ENCODE data around the gene TMSB4X. TPM values are rescaled to one million over a fixed set of nuclear protein-coding genes. Genes with fewer than 3 reads are reported as not detected.
"Not testable (repeated sequence)": the region's sequence is repeated elsewhere in the genome, so short reads cannot be mapped to it uniquely, and the experiment has no call there.

Gene TMSB4X
- 3,112 TPM for total RNA-seq

DNA sequence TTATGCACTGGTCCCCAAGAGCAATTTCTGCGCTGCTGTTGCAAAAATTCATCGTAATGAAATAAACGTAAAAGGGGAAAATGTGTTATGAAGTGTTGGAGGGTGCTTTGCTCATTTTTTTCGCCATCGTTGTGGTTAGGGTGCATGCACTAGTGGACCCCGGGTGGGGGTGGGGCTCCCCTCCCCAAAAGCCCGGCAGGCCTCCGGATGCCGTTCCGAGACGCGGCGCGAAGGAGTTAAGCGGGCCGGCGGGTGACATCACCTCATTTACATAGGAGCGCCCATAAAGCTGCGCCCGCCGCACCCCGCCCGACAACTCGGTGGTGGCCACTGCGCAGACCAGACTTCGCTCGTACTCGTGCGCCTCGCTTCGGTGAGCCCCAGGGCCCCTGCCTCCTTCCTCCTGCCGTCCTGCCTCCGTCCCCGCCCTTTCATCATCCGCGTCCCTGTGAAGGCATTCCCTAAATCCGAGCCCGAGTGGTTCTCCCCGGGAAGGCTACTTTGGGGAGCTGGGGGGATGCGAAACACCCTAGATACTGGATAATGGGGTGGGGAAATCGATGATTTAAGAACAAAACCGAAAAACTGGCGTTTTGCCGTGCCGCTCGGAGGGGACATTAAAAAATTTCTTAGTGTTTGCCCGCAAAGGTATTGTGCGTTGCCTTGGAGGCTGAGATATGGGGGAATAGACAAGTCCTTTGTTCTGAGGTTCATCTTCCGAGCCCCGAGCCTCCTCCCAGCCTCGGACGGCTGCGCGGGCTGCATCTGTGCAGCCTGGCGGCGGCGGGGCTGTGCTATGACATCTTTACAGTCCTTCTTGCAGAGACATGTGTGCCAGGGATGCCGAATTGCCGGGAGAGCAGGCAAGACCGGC is at the start of gene TMSB4X:
Gene TMSB4X (plus strand): TSS at position 315 of the 874 bp plus-strand sequence.
- DNase-seq (ENCODE audit: low spot score), result peak; percentile 92

DNA sequence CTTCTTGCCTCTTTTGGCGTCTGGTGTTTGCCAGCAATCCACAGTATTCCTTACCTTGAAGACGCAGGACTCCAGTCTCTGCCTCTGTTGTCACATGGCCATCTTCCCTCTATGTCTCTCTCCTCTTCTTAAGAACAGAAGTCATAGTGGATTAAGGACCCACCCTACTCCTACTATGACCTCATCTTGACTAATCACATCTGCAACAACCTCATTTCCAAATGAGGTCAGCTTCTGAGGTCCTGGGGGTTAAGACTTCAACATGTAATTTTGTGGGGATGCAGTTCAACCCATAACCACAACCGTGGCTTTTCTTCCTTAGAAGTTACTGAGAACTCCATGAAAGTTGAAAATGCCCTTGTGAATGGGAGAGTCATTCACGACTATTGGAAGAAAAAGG is 45.2 kb upstream of the TMSB4X start:
- DNase-seq (ENCODE audit: low spot score), result no peak

DNA sequence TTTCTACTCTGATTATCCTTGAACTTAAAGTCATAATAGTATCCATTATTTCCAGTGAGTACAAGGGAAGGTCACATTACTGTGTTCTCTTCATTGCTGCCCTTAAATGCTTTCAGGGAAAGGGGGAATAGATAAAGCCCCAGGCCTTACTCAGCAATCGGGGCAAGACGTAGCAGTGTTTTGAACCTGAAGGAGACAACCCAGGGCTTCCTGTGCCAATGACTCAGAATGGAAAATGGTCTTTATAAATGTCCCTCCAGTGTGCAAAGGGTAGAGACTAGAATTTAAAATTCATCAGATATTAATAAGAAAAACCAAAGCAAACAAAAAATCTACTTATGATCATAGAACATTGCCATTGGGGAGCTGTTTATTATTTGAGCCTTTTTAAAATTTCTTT is 44.8 kb upstream of the TMSB4X start:
- DNase-seq (ENCODE audit: low spot score), result no peak

DNA sequence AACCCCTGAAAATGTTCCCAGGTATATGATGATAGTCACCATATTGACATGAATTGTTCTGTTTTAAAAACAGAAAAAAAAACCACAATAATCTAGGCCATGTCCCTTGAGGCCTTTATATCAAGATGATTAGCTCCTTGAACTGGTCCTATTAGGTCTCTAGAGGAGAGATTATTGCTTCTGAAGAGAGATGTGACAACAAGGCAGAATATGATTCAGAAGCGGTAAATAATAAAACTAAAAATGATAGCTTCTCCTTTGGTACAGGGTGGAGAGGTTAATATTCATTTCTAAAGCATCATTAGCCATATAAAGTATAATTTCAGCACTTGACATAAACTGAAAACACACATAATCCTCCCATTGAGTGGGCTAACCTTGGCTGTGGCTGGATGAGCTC is 42.7 kb upstream of the TMSB4X start:
- no peak for DNase-seq (ENCODE audit: low spot score)

DNA sequence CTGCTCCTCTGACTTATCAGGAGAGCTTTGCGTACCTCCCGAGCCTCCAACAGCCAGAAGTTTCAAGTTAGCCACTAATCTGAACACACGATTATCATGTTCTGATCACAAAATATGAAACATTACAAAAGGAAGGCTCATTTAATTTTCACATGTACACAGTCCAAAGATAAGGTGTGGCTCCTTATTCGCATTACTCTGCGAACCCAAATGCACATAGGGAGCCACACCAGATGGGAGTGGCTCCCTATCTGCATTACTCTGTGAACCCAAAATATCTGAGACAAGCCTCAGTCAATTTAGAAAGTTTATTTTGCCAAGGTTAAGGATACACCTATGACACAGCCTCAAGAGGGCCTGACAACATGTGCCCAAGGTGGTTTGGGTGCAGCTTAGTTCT is 40.1 kb upstream of the TMSB4X start:
- no peak for DNase-seq (ENCODE audit: low spot score)

DNA sequence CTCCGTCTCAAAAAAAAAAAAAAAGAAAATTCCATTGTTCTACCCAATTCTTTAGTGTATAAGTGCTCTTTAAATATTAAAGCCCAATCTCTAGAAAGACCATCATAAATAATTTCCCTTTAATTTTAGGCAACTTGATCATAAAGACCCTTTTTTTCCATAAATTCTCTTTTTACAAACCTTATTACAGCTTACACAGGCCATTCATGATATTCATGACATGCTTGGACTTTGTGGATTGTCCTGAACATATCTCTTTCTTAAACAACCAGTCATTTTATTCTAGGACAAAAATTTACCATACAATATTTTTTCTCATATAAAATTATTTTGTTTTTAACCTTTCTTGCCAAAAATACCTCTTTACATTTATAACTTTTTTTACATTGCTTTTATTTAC is 38.0 kb upstream of the TMSB4X start:
- no peak for DNase-seq (ENCODE audit: low spot score)

DNA sequence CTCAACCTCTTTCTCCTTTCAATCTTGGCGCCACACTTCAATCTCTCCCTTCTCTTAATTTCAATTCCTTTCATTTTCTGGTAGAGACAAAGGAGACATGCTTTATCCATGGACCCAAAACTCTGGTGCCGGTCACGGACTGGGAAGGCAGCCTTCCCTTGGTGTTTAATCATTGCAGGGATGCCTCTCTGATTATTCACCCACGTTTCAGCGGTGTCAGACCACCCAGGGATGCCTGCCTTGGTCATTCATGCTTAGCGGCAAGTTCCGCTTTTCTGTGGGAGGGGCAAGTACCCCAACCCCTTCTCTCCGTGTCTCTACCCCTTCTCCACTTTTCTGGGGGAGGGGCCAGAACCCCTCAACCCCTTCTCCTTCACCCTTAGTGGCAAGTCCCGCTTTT is 34.4 kb upstream of the TMSB4X start:
- not testable (repeated sequence) for DNase-seq (ENCODE audit: low spot score)

DNA sequence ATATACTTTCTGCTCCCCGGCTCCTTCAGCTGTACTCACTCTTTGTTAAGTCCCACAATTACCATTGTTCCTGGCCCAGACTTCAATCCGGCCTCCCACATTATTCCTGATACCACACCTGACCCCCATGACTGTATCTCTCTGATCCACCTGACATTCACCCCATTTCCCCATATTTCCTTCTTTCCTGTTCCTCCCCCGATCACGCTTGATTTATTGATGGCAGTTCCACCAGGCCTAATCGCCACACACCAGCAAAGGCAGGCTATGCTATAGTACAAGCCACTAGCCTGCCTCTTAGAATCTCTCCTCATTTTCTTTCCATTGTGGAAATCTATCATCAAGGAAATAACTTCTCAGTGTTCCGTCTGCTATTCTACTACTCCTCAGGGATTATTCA is 31.3 kb upstream of the TMSB4X start:
- not testable (repeated sequence) for DNase-seq (ENCODE audit: low spot score)

DNA sequence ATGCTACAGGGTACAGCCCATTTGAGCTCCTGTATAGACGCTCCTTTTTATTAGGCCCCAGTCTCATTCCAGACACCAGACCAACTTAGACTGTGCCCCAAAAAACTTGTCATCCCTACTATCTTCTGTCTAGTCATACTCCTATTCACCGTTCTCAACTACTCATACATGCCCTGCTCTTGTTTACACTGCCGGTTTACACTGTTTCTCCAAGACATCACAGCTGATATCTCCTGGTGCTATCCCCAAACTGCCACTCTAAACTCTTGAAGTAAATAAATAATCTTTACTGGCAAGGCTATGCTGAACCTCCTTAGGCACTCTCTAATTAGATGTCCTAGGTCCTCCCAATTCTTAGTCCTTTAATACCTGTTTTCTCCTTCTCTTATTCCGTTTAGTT is 30.5 kb upstream of the TMSB4X start:
- DNase-seq (ENCODE audit: low spot score), result not testable (repeated sequence)

DNA sequence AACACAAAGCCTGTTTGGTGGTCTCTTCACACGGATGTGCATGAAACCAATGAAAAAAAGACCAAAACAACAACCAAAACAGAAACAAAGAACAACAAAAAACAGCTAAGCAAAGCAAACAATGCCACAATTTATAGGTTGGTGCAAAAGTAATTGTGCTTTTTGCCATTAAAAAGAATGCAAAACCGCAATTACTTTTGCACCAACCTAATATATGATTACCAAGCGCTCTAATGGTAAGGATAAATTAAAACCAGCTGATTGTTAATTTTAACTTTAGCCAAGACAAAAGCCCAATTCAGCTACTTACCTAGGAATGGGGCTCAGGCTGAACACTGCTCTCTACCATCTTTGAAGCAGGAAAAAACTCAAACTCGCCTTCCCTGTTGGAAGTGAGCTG is 29.4 kb upstream of the TMSB4X start:
- no peak for DNase-seq (ENCODE audit: low spot score)

DNA sequence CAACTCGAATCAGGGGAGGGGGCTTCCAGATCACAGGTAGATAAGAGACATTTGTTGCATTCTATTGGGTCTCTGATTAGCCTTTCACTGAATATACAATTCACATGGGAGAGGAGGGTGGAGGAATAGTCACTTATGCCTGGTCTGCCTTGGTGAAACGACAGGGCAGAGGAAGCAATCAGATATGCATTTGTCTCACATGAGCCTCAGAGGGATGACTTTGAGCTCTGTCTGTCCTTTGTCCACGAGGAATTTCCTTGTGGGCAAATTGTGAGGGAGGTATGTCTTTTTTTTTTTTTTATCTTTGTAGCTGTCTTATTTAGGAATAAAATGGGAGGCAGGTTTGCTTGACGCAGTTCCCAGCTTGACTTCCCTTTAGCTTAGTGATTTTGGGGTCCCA is 28.5 kb upstream of the TMSB4X start:
- DNase-seq (ENCODE audit: low spot score), result no peak

DNA sequence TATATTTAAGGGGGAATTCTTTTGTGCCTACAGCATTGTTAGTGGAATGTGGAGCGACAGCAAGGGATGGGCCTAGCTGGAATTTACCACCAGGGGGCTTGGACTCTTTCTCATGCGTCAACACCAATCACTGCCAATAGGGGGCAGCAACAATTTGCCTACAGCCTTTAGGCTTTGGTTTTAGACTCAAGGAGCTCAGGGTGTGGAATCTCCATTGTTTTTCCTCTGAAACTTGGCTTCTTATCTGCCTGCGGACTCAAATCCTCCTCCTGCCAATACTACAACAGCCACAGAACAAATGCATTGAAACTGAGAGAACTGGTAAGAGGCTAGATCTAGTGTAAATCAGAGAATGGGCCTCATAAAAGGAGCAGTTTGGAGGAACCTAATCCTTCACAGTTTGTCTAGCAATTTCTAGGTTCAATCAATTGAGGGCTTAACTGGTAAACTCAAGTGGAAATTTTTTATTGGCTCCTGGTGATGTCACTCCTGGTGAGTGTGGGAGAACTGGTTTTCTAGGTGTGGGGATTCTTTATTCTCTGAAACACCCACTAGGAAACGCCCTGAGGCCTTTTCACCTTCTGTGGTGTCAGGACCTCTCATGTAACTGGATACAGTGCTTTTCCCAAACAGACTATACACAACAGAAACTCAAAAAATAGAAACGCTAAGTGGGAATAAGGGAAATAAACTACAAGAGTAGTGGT is 27.9 kb upstream of the TMSB4X start:
- DNase-seq (ENCODE audit: low spot score), result peak; percentile 67

DNA sequence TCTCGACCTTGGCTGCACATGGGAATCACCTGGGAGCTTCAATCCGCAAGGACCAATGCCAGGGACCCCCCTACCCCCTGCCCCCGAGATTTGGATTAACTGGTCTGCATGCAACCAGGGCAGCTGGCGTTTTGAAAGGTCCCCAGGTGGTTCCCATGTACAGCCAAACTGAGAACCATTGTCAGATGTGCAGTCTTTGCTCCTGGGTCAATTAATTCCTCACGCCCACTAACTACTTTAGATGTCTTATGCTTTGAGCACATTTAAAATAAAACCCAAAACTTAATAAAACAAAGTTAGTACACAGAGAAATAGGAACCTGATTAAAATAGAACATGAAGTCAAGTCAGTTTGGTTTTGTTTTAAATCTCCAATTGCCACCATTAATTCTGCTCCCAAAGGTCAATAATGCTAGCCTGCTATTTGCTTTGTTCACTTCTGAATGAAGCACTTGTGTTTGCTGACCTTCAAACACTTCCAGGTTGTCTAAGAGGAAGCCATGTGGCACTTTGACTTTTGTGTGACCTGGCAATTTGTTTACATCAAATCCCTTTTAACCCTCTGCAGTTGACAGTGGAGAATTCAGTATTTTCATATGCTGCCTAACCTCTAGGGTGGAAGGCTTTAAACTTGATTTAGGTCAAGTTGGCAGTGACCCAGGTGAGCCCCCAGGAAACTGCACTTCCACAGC is 27.2 kb upstream of the TMSB4X start:
- no peak for DNase-seq (ENCODE audit: low spot score)

DNA sequence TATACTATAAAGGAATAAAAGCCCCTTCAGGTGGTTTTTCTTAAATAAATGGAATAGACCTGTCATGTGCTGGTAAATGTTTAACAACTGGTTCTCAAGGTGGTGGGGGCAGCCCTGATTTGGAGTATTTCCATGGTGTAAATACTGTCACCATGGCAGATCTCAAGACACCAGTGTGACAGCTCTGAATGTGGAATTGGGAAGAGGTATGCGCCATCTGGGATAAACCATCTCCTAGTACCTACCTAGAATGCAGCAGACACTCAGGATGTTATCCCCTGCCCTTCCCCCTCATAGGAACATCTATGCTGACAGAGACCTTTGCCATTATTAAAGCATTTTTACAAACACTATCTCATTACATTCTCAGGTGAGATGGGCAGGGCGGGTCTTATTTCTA is 26.4 kb upstream of the TMSB4X start:
- no peak for DNase-seq (ENCODE audit: low spot score)

DNA sequence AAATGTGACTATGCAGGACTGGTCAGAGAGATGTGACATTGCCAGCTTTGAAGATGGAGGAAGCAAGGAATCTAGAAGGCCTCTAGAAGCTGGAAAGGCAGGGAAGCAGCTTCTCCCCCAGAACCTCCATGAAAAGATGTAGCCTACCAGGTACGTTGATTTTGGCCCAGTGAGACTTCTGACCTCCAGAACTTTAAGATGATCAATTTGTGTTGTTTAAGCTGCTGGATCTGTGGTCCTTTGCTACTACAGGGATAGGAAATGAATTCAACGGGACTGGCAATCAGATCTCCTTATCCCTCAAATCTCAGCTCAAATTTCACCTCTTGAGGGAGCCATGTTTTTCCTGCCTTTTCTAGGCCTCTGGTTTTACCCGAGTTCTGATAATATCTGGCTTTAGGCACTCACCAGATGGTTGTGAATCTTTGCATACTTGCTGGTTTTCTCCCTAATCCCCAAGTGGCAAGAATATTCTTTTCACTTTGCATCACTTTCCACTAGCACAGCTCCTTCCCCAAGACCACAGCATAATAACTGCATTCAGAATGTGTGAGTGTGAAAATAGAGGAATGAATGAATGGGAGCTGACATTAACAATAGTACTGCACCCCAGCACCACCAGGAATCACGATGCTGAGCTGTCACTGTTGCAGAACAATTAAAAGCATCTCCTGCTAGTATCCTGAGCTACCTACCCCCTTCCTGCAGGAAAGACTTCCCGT is 25.5 kb upstream of the TMSB4X start:
- DNase-seq (ENCODE audit: low spot score), result no peak

DNA sequence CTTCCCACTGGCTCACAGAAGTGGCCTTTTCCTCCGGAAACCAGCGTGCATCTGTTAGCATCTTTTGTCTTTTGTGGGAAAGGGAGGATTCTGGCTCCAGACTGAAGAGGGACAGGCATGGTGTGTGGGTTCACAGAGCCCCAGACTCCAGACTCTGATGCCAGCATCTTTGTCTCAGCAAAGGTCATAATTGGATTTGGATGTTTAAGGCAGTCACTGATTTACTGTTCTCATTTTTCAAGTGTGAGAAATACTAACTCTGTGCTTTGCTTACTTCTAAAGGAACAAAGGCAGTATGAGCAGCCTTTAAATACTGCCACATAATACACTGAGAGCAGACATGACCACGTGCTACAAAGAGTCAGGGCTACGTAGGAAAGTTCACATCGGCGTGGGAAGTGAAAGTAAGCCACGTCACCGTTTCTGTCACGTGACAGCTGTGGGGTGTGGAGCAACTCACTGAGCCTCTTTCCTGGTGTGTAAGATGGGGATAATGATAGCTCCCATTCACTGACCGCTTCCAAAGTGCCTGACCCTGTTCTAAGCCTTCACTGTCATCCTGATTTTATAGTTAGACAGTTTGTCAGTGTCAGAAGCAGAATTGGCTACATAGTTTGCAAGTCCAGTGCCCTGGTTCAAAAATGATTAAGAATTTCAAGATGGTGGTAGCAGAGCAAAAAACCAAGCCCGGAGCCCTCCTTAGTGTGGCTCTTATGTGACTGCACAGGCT is 24.8 kb upstream of the TMSB4X start:
- DNase-seq (ENCODE audit: low spot score), result peak; percentile 89

DNA sequence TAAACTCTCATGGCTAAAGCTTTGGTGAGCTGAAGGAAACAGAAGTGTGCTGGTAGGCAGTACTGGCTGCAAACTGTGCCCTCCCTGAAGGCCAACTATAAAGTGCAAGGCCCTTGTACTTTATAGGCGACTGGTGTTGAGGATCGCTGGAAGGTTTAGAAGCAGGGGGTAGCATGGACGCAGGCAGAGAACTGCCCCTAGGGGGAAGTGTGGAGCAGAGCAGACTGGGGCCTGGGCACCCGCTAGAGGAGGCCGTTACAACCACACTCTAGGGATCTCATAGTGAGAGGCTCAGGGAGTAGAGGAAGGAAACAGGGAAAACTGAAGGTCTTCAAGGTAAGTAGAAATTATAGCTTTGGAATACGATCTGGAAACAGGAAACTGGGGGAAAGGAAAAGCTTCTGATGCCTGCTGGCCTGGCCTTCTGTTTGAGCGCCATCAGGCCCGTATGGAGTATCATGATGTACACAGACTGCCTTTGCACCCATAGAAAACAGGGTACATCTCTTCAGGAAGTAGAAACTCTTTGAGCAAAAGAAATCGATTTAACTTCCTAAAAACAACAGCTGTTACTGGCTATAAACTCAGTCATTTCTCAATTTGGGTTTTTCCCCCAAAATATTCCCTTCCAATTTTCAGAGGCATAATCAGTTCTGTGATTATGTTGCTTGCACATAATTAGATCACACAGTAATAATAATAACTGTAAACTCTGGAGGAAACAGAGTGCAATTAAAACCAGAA is 23.9 kb upstream of the TMSB4X start:
- DNase-seq (ENCODE audit: low spot score), result no peak

DNA sequence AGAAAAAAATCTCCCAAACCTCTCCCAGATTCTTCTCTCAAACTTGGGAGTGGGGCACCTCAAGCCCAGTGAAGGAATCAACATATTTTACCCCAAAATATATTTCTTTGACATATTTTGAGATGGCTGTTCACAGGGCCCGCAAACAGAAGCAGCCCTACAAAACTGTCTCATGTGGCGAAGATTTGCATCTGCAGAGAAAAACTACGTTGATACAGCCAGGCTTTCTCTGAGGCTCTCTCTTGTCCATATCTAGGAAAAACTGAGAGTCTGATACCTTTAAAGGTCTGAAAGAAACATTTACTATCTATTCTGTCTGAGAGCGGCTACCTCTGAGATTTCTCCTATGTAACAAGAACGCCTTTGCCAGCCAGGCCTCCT is 23.3 kb upstream of the TMSB4X start:
- DNase-seq (ENCODE audit: low spot score), result no peak

DNA sequence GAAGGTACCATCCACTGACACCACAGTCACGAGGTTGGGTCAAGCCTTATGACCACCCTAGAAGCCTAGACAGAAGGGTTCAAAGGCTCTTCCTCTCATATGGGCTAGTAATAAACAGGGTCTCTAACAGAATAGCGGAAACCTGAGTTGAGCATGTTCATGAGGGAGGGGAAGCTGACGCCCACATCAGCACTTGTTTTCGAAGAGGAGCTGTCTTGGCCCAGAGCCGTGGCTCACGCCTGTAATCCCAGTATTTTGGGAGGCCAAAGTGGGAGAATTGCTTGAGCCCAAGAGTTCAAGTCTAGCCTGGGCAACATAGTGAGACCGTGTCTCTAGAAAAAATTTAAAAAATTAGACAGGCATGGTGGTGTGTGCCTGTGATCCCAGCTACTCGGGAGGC is 21.5 kb upstream of the TMSB4X start:
- DNase-seq (ENCODE audit: low spot score), result no peak

DNA sequence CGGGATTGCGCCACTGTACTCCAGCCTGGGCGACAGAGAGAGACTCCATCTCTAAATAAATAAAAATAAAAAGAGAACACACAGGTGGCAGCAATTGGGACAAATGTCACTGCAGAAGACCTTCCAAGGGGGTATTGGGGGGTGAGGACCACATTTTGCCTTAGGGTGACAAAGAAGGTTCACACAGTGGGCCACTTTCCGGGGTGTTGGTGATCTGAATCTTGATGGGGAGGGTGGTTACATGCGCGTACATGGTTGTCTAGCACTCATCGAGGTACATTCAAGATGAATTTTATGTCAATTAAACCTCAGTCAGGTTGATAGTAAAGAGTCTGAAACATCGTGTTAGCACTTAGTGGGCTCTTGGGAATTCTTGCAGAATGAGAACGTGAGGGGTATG is 20.5 kb upstream of the TMSB4X start:
- DNase-seq (ENCODE audit: low spot score), result no peak

DNA sequence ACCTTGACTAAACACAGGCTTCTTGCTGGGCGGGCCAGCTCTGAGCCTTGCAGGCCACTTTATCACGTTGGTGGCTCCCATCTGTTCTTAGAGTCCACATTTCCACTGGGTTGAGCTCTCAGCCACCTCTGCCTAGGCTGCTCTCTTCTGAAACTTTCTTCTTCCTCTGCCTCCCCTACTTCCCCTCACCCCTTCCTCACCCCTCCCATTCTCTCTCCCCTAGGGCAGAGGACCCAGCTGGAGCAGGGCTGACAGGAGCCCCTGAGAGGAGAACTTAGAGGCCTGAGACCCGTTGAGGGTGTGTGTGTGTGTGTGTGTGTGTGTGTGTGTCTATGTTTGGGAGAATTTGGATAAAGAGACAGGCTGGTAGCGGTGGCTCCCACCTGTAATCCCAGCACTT is 19.9 kb upstream of the TMSB4X start:
- DNase-seq (ENCODE audit: low spot score), result no peak
